T follicular helper cell (primary cell): ENCODE results near the gene CADM1.

Source experiments
- DNase-seq: peaks from one replicate; pipeline ENCODE4 v3.0.0-alpha.2; 2020; ENCODE audit warnings: low read depth

The CADM1 gene

GRCh38 chr11:115398333-115399080, 105.7 kb downstream of the CADM1 start:
- no peak for DNase-seq

- DNase-seq, result no peak
These were observed 107.7 kb downstream of the CADM1 start for GRCh38 chr11:115396533-115396932.

GRCh38 chr11:115393950-115394349, 110.3 kb downstream of the CADM1 start:
- no peak for DNase-seq

- no peak for DNase-seq
These were observed 112.6 kb downstream of the CADM1 start for GRCh38 chr11:115391598-115391997.

- no peak for DNase-seq
These were observed 113.1 kb downstream of the CADM1 start for GRCh38 chr11:115391160-115391559.

GRCh38 chr11:115390441-115390840, 113.8 kb downstream of the CADM1 start:
- DNase-seq, result no peak

- no peak for DNase-seq
These were observed 114.4 kb downstream of the CADM1 start for GRCh38 chr11:115389790-115390189.

GRCh38 chr11:115385226-115385625, 119.0 kb downstream of the CADM1 start:
- no peak for DNase-seq

GRCh38 chr11:115384236-115384635, 120.0 kb downstream of the CADM1 start:
- DNase-seq, result no peak

- no peak for DNase-seq
These were observed 120.8 kb downstream of the CADM1 start for GRCh38 chr11:115383431-115383830.

- no peak for DNase-seq
These were observed 124.7 kb downstream of the CADM1 start for GRCh38 chr11:115379528-115379927.

GRCh38 chr11:115378557-115378956, 125.7 kb downstream of the CADM1 start:
- DNase-seq, result no peak

GRCh38 chr11:115377882-115378296, 126.3 kb downstream of the CADM1 start:
- no peak for DNase-seq

- DNase-seq, result no peak
These were observed 135.6 kb downstream of the CADM1 start for GRCh38 chr11:115368616-115369015.

GRCh38 chr11:115366826-115367225, 137.4 kb downstream of the CADM1 start:
- DNase-seq, result no peak

- no peak for DNase-seq
These were observed 138.3 kb downstream of the CADM1 start for GRCh38 chr11:115365907-115366306.

- DNase-seq, result no peak
These were observed 139.3 kb downstream of the CADM1 start for GRCh38 chr11:115364896-115365295.

- no peak for DNase-seq
These were observed 140.3 kb downstream of the CADM1 start for GRCh38 chr11:115363921-115364320.

- no peak for DNase-seq
These were observed 140.8 kb downstream of the CADM1 start for GRCh38 chr11:115363426-115363825.

- DNase-seq, result no peak
These were observed 141.2 kb downstream of the CADM1 start for GRCh38 chr11:115362997-115363396.

- DNase-seq, result no peak
These were observed 143.2 kb downstream of the CADM1 start for GRCh38 chr11:115361025-115361424.

- no peak for DNase-seq
These were observed 143.9 kb downstream of the CADM1 start for GRCh38 chr11:115360186-115360824.

GRCh38 chr11:115357066-115357465, 147.1 kb downstream of the CADM1 start:
- DNase-seq, result no peak
